Measurements from ENCODE around the gene SLC6A1. TPM values are rescaled to one million over a fixed set of nuclear protein-coding genes. Genes with fewer than 3 reads are reported as not detected.
A peak's percentile ranks its signal among the peaks of the same experiment; 100 is the strongest.

The SLC6A1 gene
- total RNA-seq, result not detected in 2 replicates
- long read RNA-seq, result 0 reads

GRCh38 chr3:10992017-10992942 is at the start of gene SLC6A1:
TSS of gene SLC6A1 (plus strand) at chr3:10992748. CDS start at chr3:11017212, 24,464 bp downstream.
- H3K9me3 Mint-ChIP-seq (ENCODE audit: low read depth), result no peaks in the 10 kb centered on the region
- H3K4me3 Mint-ChIP-seq (ENCODE audit: low read depth), result peak within 1 kb of the TSS; percentile 58
- H3K27ac Mint-ChIP-seq, result no peak within 1 kb of the TSS
- peaks cover 84% of the 10 kb centered on the region for H3K27me3 Mint-ChIP-seq
- no peak for DNase-seq (ENCODE audit: low spot score, unreplicated experiment)
- H3K4me1 Mint-ChIP-seq (ENCODE audit: low read depth), result peaks cover 7% of the 10 kb centered on the region
- TF ChIP-seq CTCF (IDR thresholded peaks at IDR 0.05; ENCODE audit: unreplicated experiment), result peak; percentile 30
- H3K36me3 Mint-ChIP-seq (ENCODE audit: insufficient read depth), result no peaks in the 10 kb centered on the region

- H3K4me3 Mint-ChIP-seq (ENCODE audit: low read depth), result no peak overlapping the region
- H3K27ac Mint-ChIP-seq, result no peak overlapping the region
- TF ChIP-seq CTCF (IDR thresholded peaks at IDR 0.05; ENCODE audit: unreplicated experiment), result no peak
- H3K27me3 Mint-ChIP-seq, result peaks cover 26% of the 10 kb centered on the region
- DNase-seq (ENCODE audit: low spot score, unreplicated experiment), result no peak
- H3K4me1 Mint-ChIP-seq (ENCODE audit: low read depth), result no peaks in the 10 kb centered on the region
- no peaks in the 10 kb centered on the region for H3K9me3 Mint-ChIP-seq (ENCODE audit: low read depth)
- H3K36me3 Mint-ChIP-seq (ENCODE audit: insufficient read depth), result no peaks in the 10 kb centered on the region
These were observed 47.7 kb upstream of the SLC6A1 start for GRCh38 chr3:10944866-10945265.

- TF ChIP-seq CTCF (IDR thresholded peaks at IDR 0.05; ENCODE audit: unreplicated experiment), result peak; percentile 91
- no peak overlapping the region for H3K4me3 Mint-ChIP-seq (ENCODE audit: low read depth)
These were observed 46.8 kb upstream of the SLC6A1 start for GRCh38 chr3:10945683-10946287.

GRCh38 chr3:10946526-10946925 is 46.0 kb upstream of the SLC6A1 start:
- H3K27me3 Mint-ChIP-seq, result peaks cover 23% of the 10 kb centered on the region
- no peak for DNase-seq (ENCODE audit: low spot score, unreplicated experiment)
- TF ChIP-seq CTCF (IDR thresholded peaks at IDR 0.05; ENCODE audit: unreplicated experiment), result no peak
- no peak overlapping the region for H3K4me3 Mint-ChIP-seq (ENCODE audit: low read depth)
- no peak overlapping the region for H3K27ac Mint-ChIP-seq
- H3K36me3 Mint-ChIP-seq (ENCODE audit: insufficient read depth), result no peaks in the 10 kb centered on the region
- no peaks in the 10 kb centered on the region for H3K9me3 Mint-ChIP-seq (ENCODE audit: low read depth)
- H3K4me1 Mint-ChIP-seq (ENCODE audit: low read depth), result no peaks in the 10 kb centered on the region

More at GRCh38 chr3:10945683-10946287, 46.8 kb upstream of the SLC6A1 start:
- H3K36me3 Mint-ChIP-seq (ENCODE audit: insufficient read depth), result no peaks in the 10 kb centered on the region
- peaks cover 23% of the 10 kb centered on the region for H3K27me3 Mint-ChIP-seq
- H3K9me3 Mint-ChIP-seq (ENCODE audit: low read depth), result no peaks in the 10 kb centered on the region
- no peaks in the 10 kb centered on the region for H3K4me1 Mint-ChIP-seq (ENCODE audit: low read depth)
- DNase-seq (ENCODE audit: low spot score, unreplicated experiment), result peak; percentile 77
- no peak overlapping the region for H3K27ac Mint-ChIP-seq

- H3K4me3 Mint-ChIP-seq (ENCODE audit: low read depth), result no peak overlapping the region
- no peaks in the 10 kb centered on the region for H3K36me3 Mint-ChIP-seq (ENCODE audit: insufficient read depth)
- H3K27ac Mint-ChIP-seq, result no peak overlapping the region
- no peaks in the 10 kb centered on the region for H3K4me1 Mint-ChIP-seq (ENCODE audit: low read depth)
- DNase-seq (ENCODE audit: low spot score, unreplicated experiment), result no peak
- TF ChIP-seq CTCF (IDR thresholded peaks at IDR 0.05; ENCODE audit: unreplicated experiment), result no peak
- no peaks in the 10 kb centered on the region for H3K9me3 Mint-ChIP-seq (ENCODE audit: low read depth)
- H3K27me3 Mint-ChIP-seq, result peaks cover 23% of the 10 kb centered on the region
These were observed 44.2 kb upstream of the SLC6A1 start for GRCh38 chr3:10948326-10948725.

Measured in progenitor cell of endocrine pancreas (in vitro differentiated cells).